WI38 (cell line): Measurements from ENCODE around the gene OR51E1.
A peak's percentile ranks its signal among the peaks of the same experiment; 100 is the strongest.

ENCODE experiments used
- H3K4me3 ChIP-seq: 2 replicates; pipeline ENCODE4 v1.5.1; 2011; ENCODE audit warnings: low read depth, mild to moderate bottlenecking, control low read depth, low read length
- TF ChIP-seq, protein P1 (sequence below): IDR thresholded peaks from 2 replicates; pipeline ENCODE4 v1.5.1; 2012; ENCODE audit warnings: low read depth, mild to moderate bottlenecking, control low read depth, low read length

Gene OR51E1, protein sequence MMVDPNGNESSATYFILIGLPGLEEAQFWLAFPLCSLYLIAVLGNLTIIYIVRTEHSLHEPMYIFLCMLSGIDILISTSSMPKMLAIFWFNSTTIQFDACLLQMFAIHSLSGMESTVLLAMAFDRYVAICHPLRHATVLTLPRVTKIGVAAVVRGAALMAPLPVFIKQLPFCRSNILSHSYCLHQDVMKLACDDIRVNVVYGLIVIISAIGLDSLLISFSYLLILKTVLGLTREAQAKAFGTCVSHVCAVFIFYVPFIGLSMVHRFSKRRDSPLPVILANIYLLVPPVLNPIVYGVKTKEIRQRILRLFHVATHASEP

DNA sequence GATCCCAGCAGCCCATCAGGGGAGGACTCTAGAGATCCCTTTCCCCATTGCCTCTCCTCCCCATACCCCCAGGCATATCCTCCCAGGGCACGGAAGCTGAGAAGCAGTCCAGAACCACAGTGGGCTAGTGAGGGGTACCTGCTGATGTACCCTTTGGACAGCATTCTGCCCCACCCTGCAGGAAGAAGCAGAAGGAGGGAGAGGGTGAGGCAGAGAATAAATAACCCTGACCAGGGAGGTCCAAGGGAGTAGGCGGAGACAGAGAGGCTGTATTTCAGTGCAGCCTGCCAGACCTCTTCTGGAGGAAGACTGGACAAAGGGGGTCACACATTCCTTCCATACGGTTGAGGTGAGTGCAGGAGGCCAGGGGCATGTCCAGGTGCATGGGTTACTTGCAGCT lies at the start of gene OR51E1:
Gene OR51E1 (plus strand): TSS at position 301 of the 400 bp plus-strand sequence. CDS start 8,545 bp downstream, outside the sequence.
- TF ChIP-seq, protein P1, sequence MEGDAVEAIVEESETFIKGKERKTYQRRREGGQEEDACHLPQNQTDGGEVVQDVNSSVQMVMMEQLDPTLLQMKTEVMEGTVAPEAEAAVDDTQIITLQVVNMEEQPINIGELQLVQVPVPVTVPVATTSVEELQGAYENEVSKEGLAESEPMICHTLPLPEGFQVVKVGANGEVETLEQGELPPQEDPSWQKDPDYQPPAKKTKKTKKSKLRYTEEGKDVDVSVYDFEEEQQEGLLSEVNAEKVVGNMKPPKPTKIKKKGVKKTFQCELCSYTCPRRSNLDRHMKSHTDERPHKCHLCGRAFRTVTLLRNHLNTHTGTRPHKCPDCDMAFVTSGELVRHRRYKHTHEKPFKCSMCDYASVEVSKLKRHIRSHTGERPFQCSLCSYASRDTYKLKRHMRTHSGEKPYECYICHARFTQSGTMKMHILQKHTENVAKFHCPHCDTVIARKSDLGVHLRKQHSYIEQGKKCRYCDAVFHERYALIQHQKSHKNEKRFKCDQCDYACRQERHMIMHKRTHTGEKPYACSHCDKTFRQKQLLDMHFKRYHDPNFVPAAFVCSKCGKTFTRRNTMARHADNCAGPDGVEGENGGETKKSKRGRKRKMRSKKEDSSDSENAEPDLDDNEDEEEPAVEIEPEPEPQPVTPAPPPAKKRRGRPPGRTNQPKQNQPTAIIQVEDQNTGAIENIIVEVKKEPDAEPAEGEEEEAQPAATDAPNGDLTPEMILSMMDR, result no peak
- no peak within 1 kb of the TSS for H3K4me3 ChIP-seq

DNA sequence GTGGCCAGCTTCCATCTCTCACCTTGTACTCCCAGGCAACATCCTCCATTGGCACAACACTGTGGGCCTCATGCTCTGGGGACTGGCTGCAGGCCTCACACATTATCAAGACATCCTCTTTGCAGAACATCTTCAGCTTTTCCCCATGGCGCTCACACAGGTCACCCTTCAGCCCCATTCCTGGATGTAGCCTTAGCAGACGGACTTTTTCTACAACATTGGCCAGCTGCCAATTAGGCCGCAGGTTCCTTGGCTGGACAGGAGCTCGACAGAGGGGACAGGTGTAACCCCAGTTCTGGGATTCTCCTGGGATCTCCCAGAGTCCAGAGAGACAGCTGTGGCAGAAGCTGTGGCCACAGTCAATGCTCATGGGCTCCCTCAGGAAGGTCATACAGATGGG lies 38.7 kb upstream of the OR51E1 start:
- H3K4me3 ChIP-seq, result no peak overlapping the region
- TF ChIP-seq, protein P1, result no peak

DNA sequence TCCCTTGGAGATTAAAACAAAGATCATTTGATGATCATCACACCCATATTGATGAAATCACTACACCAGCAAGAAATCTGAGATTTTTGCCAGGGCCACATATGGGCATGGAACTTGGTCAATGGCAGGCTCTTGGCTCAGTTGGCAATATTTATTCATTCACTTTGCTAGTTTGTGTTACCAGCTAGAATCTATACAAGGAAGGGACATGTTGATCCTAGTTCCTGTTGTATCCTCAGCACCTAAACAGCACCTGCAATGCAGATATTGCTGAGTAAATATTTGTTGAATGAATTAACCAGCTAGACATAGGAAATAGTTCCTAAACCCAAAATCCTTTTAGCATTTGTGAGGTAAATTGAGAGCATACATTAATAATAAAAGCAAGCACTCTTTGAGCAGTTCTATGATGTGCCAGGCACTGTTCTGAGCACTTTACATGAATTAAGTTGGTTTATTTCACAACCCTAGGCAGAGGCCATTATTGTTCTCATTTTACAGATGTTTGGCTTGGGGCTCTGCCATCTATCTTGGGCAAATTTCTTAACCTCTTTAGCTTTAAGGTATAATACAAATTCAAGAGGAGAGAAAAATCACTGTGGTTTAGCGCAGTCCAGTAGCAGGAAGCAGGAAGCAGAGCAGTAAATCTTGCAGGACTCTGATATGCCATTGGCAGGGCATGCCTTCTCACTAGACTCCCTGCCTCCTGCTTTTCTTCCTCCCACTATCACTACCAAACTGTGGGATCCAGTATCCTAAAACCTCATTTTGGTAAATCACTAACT lies 37.4 kb upstream of the OR51E1 start:
- TF ChIP-seq, protein P1, result no peak
- H3K4me3 ChIP-seq, result no peak overlapping the region

DNA sequence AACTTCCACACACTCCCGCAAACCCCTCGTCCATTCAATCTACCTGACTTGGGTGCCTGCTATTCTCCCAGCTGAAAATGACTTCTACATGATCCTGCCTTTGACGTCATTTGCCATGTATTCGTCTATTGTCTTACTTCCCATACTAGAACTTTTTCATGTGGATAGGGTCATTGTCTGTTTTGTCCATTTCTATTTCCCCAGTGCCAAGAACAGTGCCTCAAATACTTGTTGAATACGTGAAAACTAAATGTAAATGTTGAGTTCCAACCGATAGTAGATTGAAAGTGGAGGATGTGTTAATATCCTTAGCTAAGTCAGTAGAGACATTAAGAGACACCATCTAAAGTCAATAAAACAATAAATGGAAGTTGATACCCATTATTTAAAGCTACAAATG lies 36.7 kb upstream of the OR51E1 start:
- H3K4me3 ChIP-seq, result peak overlapping the region; percentile 73
- TF ChIP-seq, protein P1, result no peak

DNA sequence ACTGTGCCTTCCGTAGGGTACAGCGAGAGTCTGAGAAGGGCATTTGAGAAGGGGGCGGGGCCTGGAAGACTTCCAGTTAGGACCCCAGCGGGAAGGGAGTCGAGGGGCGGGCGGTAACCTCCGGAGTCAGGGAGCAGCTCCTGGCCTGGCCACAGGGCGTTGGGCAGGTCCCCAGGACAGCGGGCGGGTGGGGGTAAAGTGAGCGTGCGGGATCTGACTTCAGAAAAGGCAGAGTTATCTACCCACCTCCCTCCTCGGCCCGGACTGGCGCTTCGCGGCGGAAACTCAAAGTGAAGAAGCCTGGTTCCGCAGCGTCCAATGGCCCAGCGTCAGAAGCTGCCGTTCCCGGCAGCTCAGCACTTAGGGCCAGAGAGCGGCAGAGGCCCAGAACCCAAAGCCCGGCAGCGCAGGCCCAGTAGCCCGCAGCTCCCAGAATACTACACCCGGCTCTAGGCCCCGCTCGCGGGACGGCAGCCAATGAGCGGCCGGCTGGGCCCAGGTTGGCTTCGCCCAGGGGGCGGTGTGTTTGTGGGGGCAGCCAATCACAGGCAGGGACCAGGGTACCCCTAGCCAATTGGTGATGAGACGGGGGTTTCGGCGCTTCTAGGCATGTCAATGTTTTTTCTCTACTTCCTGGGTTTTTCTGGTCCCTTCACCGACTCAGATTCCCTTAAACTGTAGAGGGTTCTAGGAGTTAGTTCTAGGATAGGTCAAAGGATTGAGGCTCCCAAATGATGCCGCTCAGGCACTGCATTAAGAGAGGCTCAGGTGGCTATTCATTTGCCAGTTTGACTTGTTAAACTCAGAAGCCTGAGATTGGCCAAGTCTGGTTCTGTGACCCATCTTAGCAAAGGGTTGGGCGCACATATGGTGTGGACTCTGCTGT lies 35.8 kb upstream of the OR51E1 start, which contains the start of gene TRIM68:
Gene TRIM68 (minus strand): TSS at position 451 of the 886 bp plus-strand sequence. CDS start 2,727 bp downstream, outside the sequence.
- TF ChIP-seq, protein P1, result no peak
- H3K4me3 ChIP-seq, result peak within 1 kb of the TSS; percentile 73

DNA sequence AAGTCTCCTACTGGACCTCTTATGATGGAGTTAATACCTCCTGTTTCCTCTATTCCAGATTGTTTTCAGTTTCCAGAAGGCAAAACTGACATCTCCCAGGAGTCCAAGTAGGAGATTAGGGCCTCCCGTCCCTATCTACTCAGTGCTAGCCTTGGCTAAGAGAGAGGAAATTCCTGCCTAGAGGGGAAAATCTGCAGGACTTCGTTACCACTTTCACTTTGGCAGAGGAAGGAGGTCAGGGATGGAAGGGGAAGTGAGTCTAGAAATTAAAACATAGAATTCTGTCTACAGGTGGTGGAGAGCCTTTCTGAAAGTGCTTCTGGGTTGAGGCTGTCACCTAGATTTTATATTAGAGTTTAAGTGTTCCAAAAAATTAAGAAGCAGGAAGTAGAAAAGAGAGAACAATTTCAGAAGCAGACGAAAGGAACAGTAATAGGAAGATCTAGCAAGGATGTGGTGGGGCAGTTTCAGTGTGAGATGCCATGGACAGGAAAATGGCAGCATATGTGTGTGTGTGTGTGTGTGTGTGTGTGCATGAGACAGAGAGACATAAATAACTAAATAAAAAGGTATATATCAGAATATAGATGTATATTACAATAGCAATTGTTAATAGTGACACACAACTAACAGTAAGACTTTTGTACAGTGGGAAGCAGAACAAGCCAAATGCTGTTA lies 33.4 kb upstream of the OR51E1 start:
- TF ChIP-seq, protein P1, result no peak
- peak overlapping the region; percentile 19; the same call in 1 of the 2 replicates for H3K4me3 ChIP-seq
